K562 (cell line): ENCODE data around the gene LHX5. TPM values are rescaled to one million over a fixed set of nuclear protein-coding genes. Genes with fewer than 3 reads are reported as not detected.

Experiments
- ATAC-seq: fragments of 200-7000 bp; cut with Tn5 transposase; 3 replicates; pipeline ENCODE4 v1.9.1; 2020; ENCODE audit warnings: moderate library complexity
- BruUV-seq: library from RNA; stranded (reverse); fragments of 400-500 nt; replicated peaks from 2 replicates; lab custom pipeline; 2021; lab: Mats Ljungman, UMichigan
- CTCF ChIA-PET: fragments of 300-600 bp; formaldehyde crosslinking; extraction: SDS; loops from one replicate; lab custom pipeline; 2021; ENCODE audit warnings: low intra/inter-chr PET ratio; lab: Yijun Ruan, JAX
- POLR2A ChIA-PET: fragments of 300-600, 350-650 bp; sonication (Branson Sonifier 250); formaldehyde crosslinking; extraction: SDS; loops from one replicate; lab custom pipeline; 2021; ENCODE audit warnings: antibody characterized with exemption, inconsistent platforms; lab: Yijun Ruan, JAX
- DNase-seq, 4 experiments: peaks; one replicate each; pipeline versions ENCODE4 v3.0.0 to v3.0.0-alpha.2; 2011 to 2018; ENCODE audit warnings: low spot score in 3 of 4, mixed read lengths in 3 of 4; ENCODE audit errors: extremely low read depth in 1 of 4
- FAIRE-seq: peaks from 2 replicates; lab custom pipeline; 2011; peaks lifted over from hg19 to GRCh38; lab: Jason Lieb, UNC
- H2AFZ ChIP-seq: 2 replicates; pipeline ENCODE4 v1.6.0; 2011; ENCODE audit warnings: low read depth, low read length, control low read depth, inconsistent platforms
- H3K27ac ChIP-seq: fragments of 200-600 bp; 3 replicates; pipeline ENCODE4 v1.8.0; 2011; ENCODE audit warnings: low read depth, mild to moderate bottlenecking, control low read depth, inconsistent platforms, low read length, moderate library complexity, mixed read lengths; ENCODE audit errors: extremely low read depth
- H3K27me3 ChIP-seq, 2 experiments: fragments of 300-600 bp in 1 of 2; 2 replicates in 1 of 2; 3 replicates in 1 of 2; pipeline versions ENCODE4 v1.6.0 to v1.8.0; 2011; ENCODE audit warnings: inconsistent platforms in 2 of 2, low read length in 2 of 2, mild to moderate bottlenecking in 1 of 2, mixed read lengths in 1 of 2, moderate library complexity in 1 of 2; ENCODE audit not compliant: control insufficient read depth in 2 of 2, insufficient read depth in 2 of 2
- H3K36me3 ChIP-seq: fragments of 300-600 bp; 3 replicates; pipeline ENCODE4 v1.8.0; 2011; ENCODE audit warnings: mild to moderate bottlenecking, low read length, inconsistent platforms; ENCODE audit not compliant: control insufficient read depth, insufficient read depth
- H3K4me1 ChIP-seq, 2 experiments: fragments of 200-600 bp in 1 of 2; replicated peaks in 1 of 2; 2 replicates in 1 of 2; 3 replicates in 1 of 2; pipeline versions ENCODE4 v1.5.1 to v1.8.0; 2011; ENCODE audit warnings: inconsistent platforms in 2 of 2, low read length in 2 of 2, mild to moderate bottlenecking in 1 of 2, mixed read lengths in 1 of 2, moderate library complexity in 1 of 2; ENCODE audit not compliant: control insufficient read depth in 2 of 2, insufficient read depth in 2 of 2
- H3K4me2 ChIP-seq: 2 replicates; pipeline ENCODE4 v1.6.1; 2011; ENCODE audit warnings: low read length, control low read depth, inconsistent platforms, mixed read lengths; ENCODE audit not compliant: insufficient read depth
- H3K4me3 ChIP-seq: fragments of 200-600 bp; sonication (generic), shearing (Covaris generic); 2 replicates; pipeline ENCODE4 v1.5.1; 2016; ENCODE audit warnings: control low read depth, inconsistent platforms
- H3K79me2 ChIP-seq: fragments of 200-600 bp; 3 replicates; pipeline ENCODE4 v1.8.0; 2011; ENCODE audit warnings: low read length, inconsistent platforms; ENCODE audit not compliant: control insufficient read depth, insufficient read depth
- H3K9ac ChIP-seq, 2 experiments: 2 replicates each; pipeline versions ENCODE4 v1.6.0 to v1.6.1; 2011; ENCODE audit warnings: low read depth in 2 of 2, low read length in 2 of 2, control low read depth in 1 of 2, inconsistent platforms in 1 of 2, mild to moderate bottlenecking in 1 of 2, mixed read lengths in 1 of 2; ENCODE audit not compliant: insufficient read depth in 1 of 2
- H3K9me1 ChIP-seq: one replicate; pipeline ENCODE4 v1.6.0; 2011; ENCODE audit warnings: inconsistent platforms, mild to moderate bottlenecking, low read length, moderate library complexity; ENCODE audit not compliant: control insufficient read depth, insufficient read depth
- H3K9me3 ChIP-seq: replicated peaks from 2 replicates; pipeline ENCODE4 v1.5.1; 2011; ENCODE audit warnings: low read depth, low read length, inconsistent platforms; ENCODE audit not compliant: control insufficient read depth, insufficient read depth
- H4K20me1 ChIP-seq: replicated peaks from 2 replicates; pipeline ENCODE4 v1.6.1; 2011; ENCODE audit warnings: low read length, inconsistent platforms, mixed read lengths; ENCODE audit not compliant: control insufficient read depth, insufficient read depth
- PBX2 ChIP-seq, 2 experiments: IDR thresholded peaks in 1 of 2; conservative IDR thresholded peaks in 1 of 2; 2 replicates each; pipeline ENCODE4 v1.6.1; 2016; ENCODE audit warnings: low read depth in 2 of 2, mild to moderate bottlenecking in 1 of 2, missing compliant biosample characterization in 1 of 2, missing genetic modification characterization in 1 of 2, moderate library complexity in 1 of 2
- POLR3G ChIP-seq: IDR thresholded peaks from 2 replicates; pipeline ENCODE4 v1.6.1; 2011; ENCODE audit not compliant: insufficient read length, insufficient replicate concordance; ENCODE audit errors: extremely low read depth
- SRF ChIP-seq, 2 experiments: fragments of 250-450, 450-650 bp in 1 of 2; sonication (Bioruptor Pico) in 1 of 2; sonication (generic) in 1 of 2; formaldehyde crosslinking; IDR thresholded peaks; 2 replicates each; pipeline versions ENCODE4 v1.5.0 to v1.5.1; 2020 to 2022; ENCODE audit warnings: mild to moderate bottlenecking in 1 of 2, missing genetic modification reagents in 1 of 2
- ZNF133 ChIP-seq: fragments of 250-450 bp; sonication (Bioruptor Pico); IDR thresholded peaks from 2 replicates; pipeline ENCODE4 v1.4.0; 2020; ENCODE audit warnings: mild to moderate bottlenecking
- WGBS: fragments of 100-300 bp; shearing (Covaris generic); methylation state at CpG from one replicate; pipeline ENCODE4 v1.1.6; 2016; ENCODE audit warnings: low coverage, mixed read lengths; ENCODE audit not compliant: insufficient coverage; ENCODE audit errors: missing lambda C conversion rate; 5-methylcytosine and 5-hydroxymethylcytosine counted together
- in situ Hi-C: fragments of 300-500 bp; cut with MboI; formaldehyde crosslinking; loops from 4 replicates; pipeline ENCODE4 v1.15.0; 2018; ENCODE audit warnings: inconsistent platforms, mixed read lengths
- intact Hi-C: fragments of 100-400 bp; cut with micrococcal nuclease; formaldehyde crosslinking; loops from 2 replicates; pipeline ENCODE4 v1.14.2; 2022
- polyA plus RNA-seq, 8 experiments: library from polyadenylated mRNA; depleted of rRNA in 4 of 8; stranded (reverse) in 5 of 8; unstranded in 3 of 8; fragments of >200 nt; fragmentation: Nextera tagmentation in 2 of 8; fragmentation: Illumina TruSeq in 1 of 8; extraction: Ambion mirVana in 2 of 8; extraction: Trizol in 1 of 8; gene quantifications; 2 replicates each; pipeline versions ENCODE4 v1.2.1 to v1.2.3, GENCODE V29; 2011 to 2014; ENCODE audit warnings: inconsistent platforms in 1 of 8, missing spikeins in 1 of 8
- total RNA-seq, 7 experiments: library from RNA; depleted of rRNA in 6 of 7; stranded (reverse); fragments of >200 nt in 6 of 7; fragmentation: Illumina TruSeq in 2 of 7; extraction: Trizol in 2 of 7; gene quantifications; 2 replicates each; pipeline versions ENCODE4 v1.2.1 to v1.2.3, GENCODE V29; 2011 to 2021; ENCODE audit warnings: low replicate concordance in 1 of 7

Gene LHX5
- total and polyA plus RNA-seq, 9 of the 15 experiments (the other 6 are each of a cell fraction or from before 2014, with no cell fraction given) = 0.04 to 0.17 (median 0.05) TPM; not detected in 6

GRCh38 chr12:113515082-113515856 lies 43.6 kb upstream of the LHX5 start:
- Histone ChIP-seq H3K27ac (no peak overlapping the region), H2AFZ (no peak overlapping the region), H3K9me1 (no peaks in the 10 kb centered on the region), H3K9ac (no peak overlapping the region), H4K20me1 (no peaks in the 10 kb centered on the region; the same call in none of the 2 replicates), H3K27me3 (peaks cover 11 to 44% of the 10 kb centered on the region in 2 experiments; a peak in 4 of 5 replicates), H3K9me3 (no peaks in the 10 kb centered on the region), H3K4me2 (no peak overlapping the region), H3K4me3 (no peak overlapping the region), H3K4me1 (peaks cover 0 to 4% of the 10 kb centered on the region in 2 experiments; a peak in 1 of 5 replicates), H3K36me3 (no peaks in the 10 kb centered on the region), H3K79me2 (no peaks in the 10 kb centered on the region)
- under 1% methylated on average over 23 of the region's 31 CpGs for WGBS
- intact Hi-C loops = no loop called here
- in situ Hi-C loops = no loop called here
- FAIRE-seq (no peak), DNase-seq (no peak), ATAC-seq (no peak)
- CTCF ChIA-PET = no interaction called here
- BruUV-seq = no TSS peak
- POLR2A ChIA-PET = interaction anchor here (0.7 to 1.1 kb wide), 2 partner anchors 16 to 30 kb away, joined by 3 to 4 read pairs; no protein-coding TSS in a partner anchor
- no peak for TF ChIP-seq PBX2 (CRISPR knock-in tag; IDR thresholded peaks at IDR 0.05; ENCODE audit: low read depth)
- TF ChIP-seq PBX2 (tag; conservative IDR thresholded peaks at IDR 0.05; ENCODE audit: low read depth) = no peak
- no peak for TF ChIP-seq SRF (CRISPR knock-in tag; IDR thresholded peaks at IDR 0.05)
- no peak for TF ChIP-seq POLR3G
- no peak for TF ChIP-seq ZNF133 (CRISPR knock-in tag)
